ENCODE results near the gene TNS4.

TNS4 gene

GRCh38 chr17:40499551-40500189 lies 1.8 kb downstream of the TNS4 start:
- H3K36me3 ChIP-seq (ENCODE audit: insufficient read depth, low read length) = no peaks in the 10 kb centered on the region
- no peak overlapping the region for H3K4me2 ChIP-seq (ENCODE audit: insufficient read depth, low read length)
- H3K4me3 ChIP-seq (ENCODE audit: low read depth in 1 of 2, low read length in 2 of 2) = no peak overlapping the region
- no peak for ATAC-seq (ENCODE audit: insufficient read depth, low read depth)
- H4K20me1 ChIP-seq (ENCODE audit: insufficient read depth, low read length) = no peaks in the 10 kb centered on the region
- H3K9me3 ChIP-seq (ENCODE audit: insufficient read depth, low read length, severe bottlenecking) = no peaks in the 10 kb centered on the region
- H3K79me2 ChIP-seq (ENCODE audit: insufficient read depth, low read length) = no peaks in the 10 kb centered on the region
- no peak overlapping the region for H3K9ac ChIP-seq (ENCODE audit: low read depth, low read length)
- H3K27ac ChIP-seq (ENCODE audit: low read length) = no peak overlapping the region
- H2AFZ ChIP-seq (ENCODE audit: low read depth, low read length) = no peak overlapping the region
- TF ChIP-seq CTCF (IDR thresholded peaks at IDR 0.05; ENCODE audit: borderline replicate concordance, extremely low read depth, low read length, poor library complexity, severe bottlenecking) = no peak
- TF ChIP-seq EZH2 (IDR thresholded peaks at IDR 0.05; ENCODE audit: borderline replicate concordance, low read depth, low read length, severe bottlenecking) = no peak
- no peaks in the 10 kb centered on the region for H3K27me3 ChIP-seq (ENCODE audit: insufficient read depth, low read length, poor library complexity)
- no peak for DNase-seq
- H3K4me1 ChIP-seq (ENCODE audit: insufficient read depth, low read length) = no peaks in the 10 kb centered on the region

GRCh38 chr17:40498281-40499084 lies 2.9 kb downstream of the TNS4 start:
- H3K4me1 ChIP-seq (ENCODE audit: insufficient read depth, low read length) = no peaks in the 10 kb centered on the region
- H3K9ac ChIP-seq (ENCODE audit: low read depth, low read length) = no peak overlapping the region
- no peak for TF ChIP-seq EZH2 (IDR thresholded peaks at IDR 0.05; ENCODE audit: borderline replicate concordance, low read depth, low read length, severe bottlenecking)
- no peak for TF ChIP-seq CTCF (IDR thresholded peaks at IDR 0.05; ENCODE audit: borderline replicate concordance, extremely low read depth, low read length, poor library complexity, severe bottlenecking)
- H4K20me1 ChIP-seq (ENCODE audit: insufficient read depth, low read length) = no peaks in the 10 kb centered on the region
- no peak overlapping the region for H3K27ac ChIP-seq (ENCODE audit: low read length)
- no peak overlapping the region for H3K4me3 ChIP-seq (ENCODE audit: low read depth in 1 of 2, low read length in 2 of 2)
- no peaks in the 10 kb centered on the region for H3K36me3 ChIP-seq (ENCODE audit: insufficient read depth, low read length)
- H3K4me2 ChIP-seq (ENCODE audit: insufficient read depth, low read length) = no peak overlapping the region
- ATAC-seq (ENCODE audit: insufficient read depth, low read depth) = no peak
- H2AFZ ChIP-seq (ENCODE audit: low read depth, low read length) = no peak overlapping the region
- H3K9me3 ChIP-seq (ENCODE audit: insufficient read depth, low read length, severe bottlenecking) = no peaks in the 10 kb centered on the region
- no peak for DNase-seq
- no peaks in the 10 kb centered on the region for H3K79me2 ChIP-seq (ENCODE audit: insufficient read depth, low read length)
- no peaks in the 10 kb centered on the region for H3K27me3 ChIP-seq (ENCODE audit: insufficient read depth, low read length, poor library complexity)

- H3K4me3 ChIP-seq (ENCODE audit: low read depth in 1 of 2, low read length in 2 of 2) = no peak overlapping the region
- no peaks in the 10 kb centered on the region for H3K9me3 ChIP-seq (ENCODE audit: insufficient read depth, low read length, severe bottlenecking)
- no peak for TF ChIP-seq EZH2 (IDR thresholded peaks at IDR 0.05; ENCODE audit: borderline replicate concordance, low read depth, low read length, severe bottlenecking)
- TF ChIP-seq CTCF (IDR thresholded peaks at IDR 0.05; ENCODE audit: borderline replicate concordance, extremely low read depth, low read length, poor library complexity, severe bottlenecking) = no peak
- no peak overlapping the region for H2AFZ ChIP-seq (ENCODE audit: low read depth, low read length)
- H3K9ac ChIP-seq (ENCODE audit: low read depth, low read length) = no peak overlapping the region
- H3K27me3 ChIP-seq (ENCODE audit: insufficient read depth, low read length, poor library complexity) = no peaks in the 10 kb centered on the region
- ATAC-seq (ENCODE audit: insufficient read depth, low read depth) (no peak), DNase-seq (no peak)
- no peaks in the 10 kb centered on the region for H4K20me1 ChIP-seq (ENCODE audit: insufficient read depth, low read length)
- H3K79me2 ChIP-seq (ENCODE audit: insufficient read depth, low read length) = no peaks in the 10 kb centered on the region
- H3K27ac ChIP-seq (ENCODE audit: low read length) = no peak overlapping the region
- no peak overlapping the region for H3K4me2 ChIP-seq (ENCODE audit: insufficient read depth, low read length)
- no peaks in the 10 kb centered on the region for H3K4me1 ChIP-seq (ENCODE audit: insufficient read depth, low read length)
- H3K36me3 ChIP-seq (ENCODE audit: insufficient read depth, low read length) = no peaks in the 10 kb centered on the region
These were observed 3.7 kb downstream of the TNS4 start for GRCh38 chr17:40497695-40498094.

Data from DND-41 (cell line).